Measurements from ENCODE around the gene ZNF628.
A peak's percentile ranks its signal among the peaks of the same experiment; 100 is the strongest.

Gene ZNF628

DNA sequence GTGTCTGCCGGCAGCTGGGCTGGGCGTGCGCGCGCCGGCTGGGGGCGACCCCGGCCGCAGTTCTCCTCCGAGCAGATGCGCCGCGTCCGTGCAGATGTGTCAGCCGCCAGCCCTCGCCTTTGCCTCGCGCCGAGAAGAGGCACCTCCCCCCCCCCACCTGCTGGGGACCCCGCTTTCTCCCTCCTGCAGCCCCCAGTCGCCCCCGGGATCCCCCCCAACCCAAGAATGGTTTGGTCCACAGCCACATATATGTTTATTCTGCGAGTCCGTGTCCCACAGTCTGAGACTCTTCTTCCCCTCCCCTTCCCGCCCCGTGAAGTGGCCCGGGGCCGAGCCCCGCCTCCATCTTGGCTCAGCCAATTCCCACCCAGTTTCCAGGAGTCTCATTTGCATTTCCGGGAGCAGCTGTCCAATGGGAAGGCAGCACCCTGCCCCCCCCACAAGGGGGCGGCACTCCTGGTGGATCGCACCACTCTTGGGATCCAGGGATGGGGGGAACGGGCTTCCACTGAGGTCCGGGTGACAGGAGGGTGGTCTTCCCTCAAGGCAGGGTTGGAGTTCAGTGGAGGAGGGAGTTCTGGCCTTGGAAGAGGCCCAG lies 23.6 kb upstream of the ZNF628 start:
- no peak for DNase-seq (ENCODE audit: low read depth in 1 of 2, low spot score in 1 of 2)

GRCh38 chr19:55453511-55454260 lies 22.7 kb upstream of the ZNF628 start:
- TF ChIP-seq, protein P1, sequence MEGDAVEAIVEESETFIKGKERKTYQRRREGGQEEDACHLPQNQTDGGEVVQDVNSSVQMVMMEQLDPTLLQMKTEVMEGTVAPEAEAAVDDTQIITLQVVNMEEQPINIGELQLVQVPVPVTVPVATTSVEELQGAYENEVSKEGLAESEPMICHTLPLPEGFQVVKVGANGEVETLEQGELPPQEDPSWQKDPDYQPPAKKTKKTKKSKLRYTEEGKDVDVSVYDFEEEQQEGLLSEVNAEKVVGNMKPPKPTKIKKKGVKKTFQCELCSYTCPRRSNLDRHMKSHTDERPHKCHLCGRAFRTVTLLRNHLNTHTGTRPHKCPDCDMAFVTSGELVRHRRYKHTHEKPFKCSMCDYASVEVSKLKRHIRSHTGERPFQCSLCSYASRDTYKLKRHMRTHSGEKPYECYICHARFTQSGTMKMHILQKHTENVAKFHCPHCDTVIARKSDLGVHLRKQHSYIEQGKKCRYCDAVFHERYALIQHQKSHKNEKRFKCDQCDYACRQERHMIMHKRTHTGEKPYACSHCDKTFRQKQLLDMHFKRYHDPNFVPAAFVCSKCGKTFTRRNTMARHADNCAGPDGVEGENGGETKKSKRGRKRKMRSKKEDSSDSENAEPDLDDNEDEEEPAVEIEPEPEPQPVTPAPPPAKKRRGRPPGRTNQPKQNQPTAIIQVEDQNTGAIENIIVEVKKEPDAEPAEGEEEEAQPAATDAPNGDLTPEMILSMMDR (IDR thresholded peaks at IDR 0.05; ENCODE audit: insufficient read depth, low read length) = no peak
- TF ChIP-seq GABPA (IDR thresholded peaks at IDR 0.05; ENCODE audit: low read depth) (no peak), POLR2AphosphoS5 (IDR thresholded peaks at IDR 0.05; ENCODE audit: low read depth) (no peak), SPI1 (IDR thresholded peaks at IDR 0.05; ENCODE audit: borderline replicate concordance, low read depth) (no peak)
- TF ChIP-seq, protein P2, sequence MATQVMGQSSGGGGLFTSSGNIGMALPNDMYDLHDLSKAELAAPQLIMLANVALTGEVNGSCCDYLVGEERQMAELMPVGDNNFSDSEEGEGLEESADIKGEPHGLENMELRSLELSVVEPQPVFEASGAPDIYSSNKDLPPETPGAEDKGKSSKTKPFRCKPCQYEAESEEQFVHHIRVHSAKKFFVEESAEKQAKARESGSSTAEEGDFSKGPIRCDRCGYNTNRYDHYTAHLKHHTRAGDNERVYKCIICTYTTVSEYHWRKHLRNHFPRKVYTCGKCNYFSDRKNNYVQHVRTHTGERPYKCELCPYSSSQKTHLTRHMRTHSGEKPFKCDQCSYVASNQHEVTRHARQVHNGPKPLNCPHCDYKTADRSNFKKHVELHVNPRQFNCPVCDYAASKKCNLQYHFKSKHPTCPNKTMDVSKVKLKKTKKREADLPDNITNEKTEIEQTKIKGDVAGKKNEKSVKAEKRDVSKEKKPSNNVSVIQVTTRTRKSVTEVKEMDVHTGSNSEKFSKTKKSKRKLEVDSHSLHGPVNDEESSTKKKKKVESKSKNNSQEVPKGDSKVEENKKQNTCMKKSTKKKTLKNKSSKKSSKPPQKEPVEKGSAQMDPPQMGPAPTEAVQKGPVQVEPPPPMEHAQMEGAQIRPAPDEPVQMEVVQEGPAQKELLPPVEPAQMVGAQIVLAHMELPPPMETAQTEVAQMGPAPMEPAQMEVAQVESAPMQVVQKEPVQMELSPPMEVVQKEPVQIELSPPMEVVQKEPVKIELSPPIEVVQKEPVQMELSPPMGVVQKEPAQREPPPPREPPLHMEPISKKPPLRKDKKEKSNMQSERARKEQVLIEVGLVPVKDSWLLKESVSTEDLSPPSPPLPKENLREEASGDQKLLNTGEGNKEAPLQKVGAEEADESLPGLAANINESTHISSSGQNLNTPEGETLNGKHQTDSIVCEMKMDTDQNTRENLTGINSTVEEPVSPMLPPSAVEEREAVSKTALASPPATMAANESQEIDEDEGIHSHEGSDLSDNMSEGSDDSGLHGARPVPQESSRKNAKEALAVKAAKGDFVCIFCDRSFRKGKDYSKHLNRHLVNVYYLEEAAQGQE (IDR thresholded peaks at IDR 0.05; ENCODE audit: insufficient replicate concordance, low read depth) = no peak
- no peak for DNase-seq (ENCODE audit: low read depth in 1 of 2, low spot score in 1 of 2)
- Histone ChIP-seq H3K27me3 (ENCODE audit: insufficient read depth, poor library complexity, severe bottlenecking) (peaks cover 9% of the 10 kb centered on the region), H3K4me3 (replicated peaks; ENCODE audit: insufficient read depth, low read length) (no peak overlapping the region), H3K27ac (replicated peaks) (no peak overlapping the region)

More for the DNA sequence above, 23.6 kb upstream of the ZNF628 start:
- Histone ChIP-seq H3K27me3 (ENCODE audit: insufficient read depth, poor library complexity, severe bottlenecking) (peaks cover 9% of the 10 kb centered on the region), H3K4me3 (replicated peaks; ENCODE audit: insufficient read depth, low read length) (no peak overlapping the region), H3K27ac (replicated peaks) (no peak overlapping the region)
- no peak for TF ChIP-seq SPI1 (IDR thresholded peaks at IDR 0.05; ENCODE audit: borderline replicate concordance, low read depth)
- no peak for TF ChIP-seq POLR2AphosphoS5 (IDR thresholded peaks at IDR 0.05; ENCODE audit: low read depth)
- TF ChIP-seq, protein P1 (IDR thresholded peaks at IDR 0.05; ENCODE audit: insufficient read depth, low read length) = no peak
- TF ChIP-seq, protein P2 (IDR thresholded peaks at IDR 0.05; ENCODE audit: insufficient replicate concordance, low read depth) = no peak
- TF ChIP-seq GABPA (IDR thresholded peaks at IDR 0.05; ENCODE audit: low read depth) = no peak

DNA sequence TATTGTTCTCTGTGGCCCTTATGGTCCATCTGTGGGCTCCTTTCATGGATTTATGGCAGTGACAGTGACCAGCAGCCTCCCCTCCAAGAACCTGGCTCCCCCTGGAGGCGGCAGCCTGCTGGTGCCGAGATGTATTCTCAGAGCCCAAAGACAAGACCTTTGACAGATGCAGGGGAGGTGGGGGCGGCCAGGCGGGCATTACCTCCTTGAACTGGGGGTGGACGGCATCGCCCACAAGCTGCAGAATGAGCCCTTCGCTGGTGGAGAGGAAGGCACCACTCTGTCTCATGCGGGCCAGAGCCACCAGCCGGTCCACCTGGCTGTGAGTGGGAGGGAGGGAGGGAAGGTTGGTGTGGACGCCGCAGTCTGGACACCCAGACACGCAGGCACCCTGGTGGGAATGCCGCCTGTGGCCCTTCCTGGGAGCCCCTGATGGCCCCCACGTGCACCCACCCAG lies 21.6 kb upstream of the ZNF628 start:
- Histone ChIP-seq H3K4me3 (replicated peaks; ENCODE audit: insufficient read depth, low read length) (no peak overlapping the region), H3K27ac (replicated peaks) (no peak overlapping the region), H3K27me3 (ENCODE audit: insufficient read depth, poor library complexity, severe bottlenecking) (peaks cover 9% of the 10 kb centered on the region)
- TF ChIP-seq SPI1 (IDR thresholded peaks at IDR 0.05; ENCODE audit: borderline replicate concordance, low read depth) = no peak
- TF ChIP-seq, protein P1 (IDR thresholded peaks at IDR 0.05; ENCODE audit: insufficient read depth, low read length) = peak; percentile 64
- DNase-seq (ENCODE audit: low read depth in 1 of 2, low spot score in 1 of 2) = peak in 1 of 2 experiments; percentile 57

Measured in HL-60 (cell line).